Neural progenitor cell (in vitro differentiated cells): ENCODE data around the gene B9D1. TPM values are rescaled to one million over a fixed set of nuclear protein-coding genes. Genes with fewer than 3 reads are reported as not detected.

Source experiments
- DNase-seq: peaks from one replicate; pipeline ENCODE4 v3.0.0-alpha.2; 2016; ENCODE audit warnings: low spot score
- H2AFZ ChIP-seq: fragments of 200-600 bp; sonication (generic); replicated peaks from 2 replicates; pipeline ENCODE4 v1.6.1; 2016; ENCODE audit warnings: antibody characterized with exemption
- H3F3A ChIP-seq: fragments of 200-600 bp; sonication (generic); 2 replicates; pipeline ENCODE4 v1.6.1; 2016; ENCODE audit warnings: antibody characterized with exemption, low read depth
- H3K27ac ChIP-seq: fragments of 200-600 bp; sonication (generic); 2 replicates; pipeline ENCODE4 v1.5.1; 2016; ENCODE audit warnings: mild to moderate bottlenecking
- H3K27me3 ChIP-seq: fragments of 200-600 bp; sonication (generic); 2 replicates; pipeline ENCODE4 v1.6.1; 2016; ENCODE audit warnings: mild to moderate bottlenecking, moderate library complexity
- H3K36me3 ChIP-seq: fragments of 200-600 bp; sonication (generic); 2 replicates; pipeline ENCODE4 v1.5.1; 2016
- H3K4me1 ChIP-seq: fragments of 200-600 bp; sonication (generic); 2 replicates; pipeline ENCODE4 v1.6.1; 2016; ENCODE audit warnings: mixed run types
- H3K4me2 ChIP-seq: fragments of 200-600 bp; sonication (generic); 2 replicates; pipeline ENCODE4 v1.6.1; 2016
- H3K4me3 ChIP-seq: fragments of 200-600 bp; sonication (generic); 2 replicates; pipeline ENCODE4 v1.5.1; 2016
- H3K79me2 ChIP-seq: fragments of 200-600 bp; sonication (generic); 2 replicates; pipeline ENCODE4 v1.6.1; 2016; ENCODE audit warnings: low read depth
- H3K9ac ChIP-seq: fragments of 200-600 bp; sonication (generic); 2 replicates; pipeline ENCODE4 v1.6.1; 2016
- H3K9me3 ChIP-seq: fragments of 200-600 bp; sonication (generic); 2 replicates; pipeline ENCODE4 v1.5.1; 2016; ENCODE audit warnings: low read depth
- H4K20me1 ChIP-seq: fragments of 200-600 bp; sonication (generic); 2 replicates; pipeline ENCODE4 v1.6.1; 2016; ENCODE audit warnings: low read depth
- H3K27ac Mint-ChIP-seq: 3 replicates; pipeline ENCODE4 v1.8.0; 2021; ENCODE audit warnings: mixed read lengths
- H3K27me3 Mint-ChIP-seq: 2 replicates; pipeline ENCODE4 v1.8.0; 2022; ENCODE audit warnings: low read depth, mild to moderate bottlenecking, inconsistent platforms, moderate library complexity, mixed read lengths; ENCODE audit not compliant: insufficient read depth
- H3K36me3 Mint-ChIP-seq: 3 replicates; pipeline ENCODE4 v1.8.0; 2021; ENCODE audit warnings: mixed read lengths
- H3K4me1 Mint-ChIP-seq: 3 replicates; pipeline ENCODE4 v1.8.0; 2021; ENCODE audit warnings: mixed read lengths
- H3K4me3 Mint-ChIP-seq: 3 replicates; pipeline ENCODE4 v1.8.0; 2021; ENCODE audit warnings: mild to moderate bottlenecking, moderate library complexity, mixed read lengths
- H3K9me3 Mint-ChIP-seq: 3 replicates; pipeline ENCODE4 v1.8.0; 2020; ENCODE audit warnings: mixed read lengths
- EZH2 ChIP-seq: fragments of 200-600 bp; sonication (generic); IDR thresholded peaks from 2 replicates; pipeline ENCODE4 v1.6.1; 2017; ENCODE audit warnings: antibody characterized with exemption, mild to moderate bottlenecking, moderate library complexity
- EZH2phosphoT487 ChIP-seq: fragments of 200-600 bp; sonication (generic); IDR thresholded peaks from 2 replicates; pipeline ENCODE4 v1.6.1; 2017; ENCODE audit warnings: antibody characterized with exemption
- total RNA-seq: library from RNA; depleted of rRNA; stranded (reverse); fragments of >200 nt; gene quantifications from 2 replicates; pipeline ENCODE4 v1.2.3, GENCODE V29; 2015; ENCODE audit warnings: low replicate concordance
- TF ChIP-seq, protein P1 (sequence below): fragments of 200-600 bp; sonication (generic); IDR thresholded peaks from 2 replicates; pipeline ENCODE4 v1.5.1; 2017; ENCODE audit warnings: antibody characterized with exemption, mild to moderate bottlenecking

Gene B9D1
- total RNA-seq, 1 donor from 2014 or later: 15.1 TPM

- TF ChIP-seq, protein P1, sequence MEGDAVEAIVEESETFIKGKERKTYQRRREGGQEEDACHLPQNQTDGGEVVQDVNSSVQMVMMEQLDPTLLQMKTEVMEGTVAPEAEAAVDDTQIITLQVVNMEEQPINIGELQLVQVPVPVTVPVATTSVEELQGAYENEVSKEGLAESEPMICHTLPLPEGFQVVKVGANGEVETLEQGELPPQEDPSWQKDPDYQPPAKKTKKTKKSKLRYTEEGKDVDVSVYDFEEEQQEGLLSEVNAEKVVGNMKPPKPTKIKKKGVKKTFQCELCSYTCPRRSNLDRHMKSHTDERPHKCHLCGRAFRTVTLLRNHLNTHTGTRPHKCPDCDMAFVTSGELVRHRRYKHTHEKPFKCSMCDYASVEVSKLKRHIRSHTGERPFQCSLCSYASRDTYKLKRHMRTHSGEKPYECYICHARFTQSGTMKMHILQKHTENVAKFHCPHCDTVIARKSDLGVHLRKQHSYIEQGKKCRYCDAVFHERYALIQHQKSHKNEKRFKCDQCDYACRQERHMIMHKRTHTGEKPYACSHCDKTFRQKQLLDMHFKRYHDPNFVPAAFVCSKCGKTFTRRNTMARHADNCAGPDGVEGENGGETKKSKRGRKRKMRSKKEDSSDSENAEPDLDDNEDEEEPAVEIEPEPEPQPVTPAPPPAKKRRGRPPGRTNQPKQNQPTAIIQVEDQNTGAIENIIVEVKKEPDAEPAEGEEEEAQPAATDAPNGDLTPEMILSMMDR: no peak
- no peak for TF ChIP-seq EZH2phosphoT487
- no peak for TF ChIP-seq EZH2
- Histone ChIP-seq H3K4me3 (no peak overlapping the region), H3K4me1 (peaks cover 21% of the 10 kb centered on the region), H3K9me3 (no peaks in the 10 kb centered on the region), H3K9ac (no peak overlapping the region), H3K36me3 (peaks cover 4% of the 10 kb centered on the region), H3F3A (peaks cover 22% of the 10 kb centered on the region), H3K79me2 (peaks cover 27% of the 10 kb centered on the region), H3K4me2 (no peak overlapping the region), H3K27me3 (no peaks in the 10 kb centered on the region), H2AFZ (no peak overlapping the region), H3K27ac (no peak overlapping the region), H4K20me1 (peaks cover 28% of the 10 kb centered on the region)
- Mint-ChIP-seq H3K27me3 (peaks cover 11% of the 10 kb centered on the region), H3K4me3 (no peak overlapping the region), H3K4me1 (peaks cover 39% of the 10 kb centered on the region), H3K27ac (no peak overlapping the region), H3K9me3 (no peaks in the 10 kb centered on the region), H3K36me3 (peaks cover 32% of the 10 kb centered on the region)
- DNase-seq: no peak
Measured at GRCh38 chr17:19383681-19384470, 21.4 kb upstream of the B9D1 start.

GRCh38 chr17:19382531-19383444, 20.3 kb upstream of the B9D1 start:
- Histone ChIP-seq H3K4me3 (no peak overlapping the region), H3K36me3 (peaks cover 4% of the 10 kb centered on the region)

DNA sequence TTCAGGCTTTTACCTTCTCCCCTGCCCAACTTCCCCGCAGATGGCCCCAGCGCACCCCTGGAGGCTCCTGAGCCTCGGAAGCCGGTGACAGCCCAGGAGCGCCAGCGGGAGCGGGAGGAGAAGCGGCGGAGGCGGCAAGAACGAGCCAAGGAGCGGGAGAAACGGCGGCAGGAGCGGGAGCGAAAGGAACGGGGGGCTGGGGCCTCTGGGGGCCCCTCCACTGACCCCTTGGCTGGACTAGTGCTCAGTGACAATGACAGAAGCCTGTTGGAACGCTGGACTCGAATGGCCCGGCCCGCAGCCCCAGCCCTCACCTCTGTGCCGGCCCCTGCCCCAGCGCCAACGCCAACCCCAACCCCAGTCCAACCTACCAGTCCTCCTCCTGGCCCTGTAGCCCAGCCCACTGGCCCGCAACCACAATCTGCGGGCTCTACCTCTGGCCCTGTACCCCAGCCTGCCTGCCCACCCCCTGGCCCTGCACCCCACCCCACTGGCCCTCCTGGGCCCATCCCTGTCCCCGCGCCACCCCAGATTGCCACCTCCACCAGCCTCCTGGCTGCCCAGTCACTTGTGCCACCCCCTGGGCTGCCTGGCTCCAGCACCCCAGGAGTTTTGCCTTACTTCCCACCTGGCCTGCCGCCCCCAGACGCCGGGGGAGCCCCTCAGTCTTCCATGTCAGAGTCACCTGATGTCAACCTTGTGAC, 19.4 kb upstream of the B9D1 start:
- peaks cover 29% of the 10 kb centered on the region for H3F3A ChIP-seq
- H3K27ac ChIP-seq: no peak overlapping the region
- H3K9me3 Mint-ChIP-seq: no peaks in the 10 kb centered on the region
- peaks cover 4% of the 10 kb centered on the region for H3K36me3 ChIP-seq
- H2AFZ ChIP-seq: no peak overlapping the region
- H3K9ac ChIP-seq: no peak overlapping the region
- peaks cover 11% of the 10 kb centered on the region for H3K27me3 Mint-ChIP-seq
- H3K27ac Mint-ChIP-seq: no peak overlapping the region
- H3K36me3 Mint-ChIP-seq: peaks cover 32% of the 10 kb centered on the region
- H3K79me2 ChIP-seq: peaks cover 35% of the 10 kb centered on the region
- no peak overlapping the region for H3K4me2 ChIP-seq
- H3K4me1 Mint-ChIP-seq: peaks cover 27% of the 10 kb centered on the region
- H3K4me3 Mint-ChIP-seq: no peak overlapping the region
- peaks cover 30% of the 10 kb centered on the region for H4K20me1 ChIP-seq
- no peak for TF ChIP-seq EZH2phosphoT487
- TF ChIP-seq EZH2: no peak
- TF ChIP-seq, protein P1: no peak
- peaks cover 10% of the 10 kb centered on the region for H3K4me1 ChIP-seq
- DNase-seq: no peak
- no peak overlapping the region for H3K4me3 ChIP-seq
- H3K27me3 ChIP-seq: no peaks in the 10 kb centered on the region
- no peaks in the 10 kb centered on the region for H3K9me3 ChIP-seq

More at GRCh38 chr17:19382531-19383444, 20.3 kb upstream of the B9D1 start:
- no peak overlapping the region for H3K4me3 Mint-ChIP-seq
- no peak for DNase-seq
- H3K27me3 Mint-ChIP-seq: peaks cover 11% of the 10 kb centered on the region
- Histone ChIP-seq H3F3A (peaks cover 24% of the 10 kb centered on the region), H3K27ac (no peak overlapping the region), H3K9me3 (no peaks in the 10 kb centered on the region), H3K4me2 (no peak overlapping the region), H3K79me2 (peaks cover 31% of the 10 kb centered on the region), H3K4me1 (peaks cover 19% of the 10 kb centered on the region), H2AFZ (no peak overlapping the region), H3K9ac (no peak overlapping the region), H4K20me1 (peaks cover 30% of the 10 kb centered on the region), H3K27me3 (no peaks in the 10 kb centered on the region)
- TF ChIP-seq, protein P1: no peak
- peaks cover 34% of the 10 kb centered on the region for H3K4me1 Mint-ChIP-seq
- peaks cover 32% of the 10 kb centered on the region for H3K36me3 Mint-ChIP-seq
- H3K27ac Mint-ChIP-seq: no peak overlapping the region
- H3K9me3 Mint-ChIP-seq: no peaks in the 10 kb centered on the region
